T-helper 2 cell treated with Interferon-gamma antibody and Interleukin-4, amounts not matched to agents 5 μg/mL and 100 μg/mL, for 36 hours (primary cell): ENCODE measurements around the gene RBM19.

Experiments
- DNase-seq: peaks from one replicate; pipeline ENCODE4 v3.0.0; 2021; ENCODE audit warnings: low spot score
- H3K27ac Mint-ChIP-seq: one replicate; pipeline ENCODE4 v1.8.0; 2021; ENCODE audit warnings: mild to moderate bottlenecking, mixed read lengths
- H3K27me3 Mint-ChIP-seq: one replicate; pipeline ENCODE4 v1.8.0; 2021; ENCODE audit warnings: low read depth, mixed read lengths
- H3K36me3 Mint-ChIP-seq: one replicate; pipeline ENCODE4 v1.8.0; 2021; ENCODE audit warnings: low read depth, mixed read lengths
- H3K4me1 Mint-ChIP-seq: one replicate; pipeline ENCODE4 v1.8.0; 2021; ENCODE audit warnings: low read depth, mixed read lengths
- H3K4me3 Mint-ChIP-seq: one replicate; pipeline ENCODE4 v1.8.0; 2022; ENCODE audit warnings: mild to moderate bottlenecking, moderate library complexity, mixed read lengths
- H3K9me3 Mint-ChIP-seq: one replicate; pipeline ENCODE4 v1.8.0; 2021; ENCODE audit warnings: mixed read lengths

RBM19 gene

GRCh38 chr12:113889891-113890581 is 76.1 kb downstream of the RBM19 start:
- Mint-ChIP-seq H3K27ac (no peak overlapping the region), H3K36me3 (no peaks in the 10 kb centered on the region), H3K27me3 (no peaks in the 10 kb centered on the region), H3K4me3 (no peak overlapping the region), H3K4me1 (no peaks in the 10 kb centered on the region), H3K9me3 (no peaks in the 10 kb centered on the region)
- no peak for DNase-seq

- no peak overlapping the region for H3K4me3 Mint-ChIP-seq
- H3K27me3 Mint-ChIP-seq = no peaks in the 10 kb centered on the region
- H3K27ac Mint-ChIP-seq = no peak overlapping the region
- no peak for DNase-seq
- H3K4me1 Mint-ChIP-seq = no peaks in the 10 kb centered on the region
- H3K36me3 Mint-ChIP-seq = peaks cover 2% of the 10 kb centered on the region
- no peaks in the 10 kb centered on the region for H3K9me3 Mint-ChIP-seq
These were observed 77.0 kb downstream of the RBM19 start for GRCh38 chr12:113889076-113889475.

- no peak for DNase-seq
- H3K9me3 Mint-ChIP-seq = no peaks in the 10 kb centered on the region
- no peaks in the 10 kb centered on the region for H3K27me3 Mint-ChIP-seq
- H3K36me3 Mint-ChIP-seq = peaks cover 2% of the 10 kb centered on the region
- no peak overlapping the region for H3K4me3 Mint-ChIP-seq
- no peak overlapping the region for H3K27ac Mint-ChIP-seq
- no peaks in the 10 kb centered on the region for H3K4me1 Mint-ChIP-seq
These were observed 77.7 kb downstream of the RBM19 start for GRCh38 chr12:113888435-113888834.

GRCh38 chr12:113887906-113888305 is 78.2 kb downstream of the RBM19 start:
- no peak overlapping the region for H3K4me3 Mint-ChIP-seq
- DNase-seq = no peak
- H3K36me3 Mint-ChIP-seq = peaks cover 2% of the 10 kb centered on the region
- H3K4me1 Mint-ChIP-seq = no peaks in the 10 kb centered on the region
- H3K27ac Mint-ChIP-seq = no peak overlapping the region
- H3K9me3 Mint-ChIP-seq = no peaks in the 10 kb centered on the region
- no peaks in the 10 kb centered on the region for H3K27me3 Mint-ChIP-seq

- DNase-seq = no peak
- no peaks in the 10 kb centered on the region for H3K27me3 Mint-ChIP-seq
- no peak overlapping the region for H3K4me3 Mint-ChIP-seq
- no peaks in the 10 kb centered on the region for H3K4me1 Mint-ChIP-seq
- H3K36me3 Mint-ChIP-seq = peaks cover 2% of the 10 kb centered on the region
- no peak overlapping the region for H3K27ac Mint-ChIP-seq
- H3K9me3 Mint-ChIP-seq = no peaks in the 10 kb centered on the region
These were observed 79.4 kb downstream of the RBM19 start for GRCh38 chr12:113886721-113887120.

GRCh38 chr12:113884392-113884791 is 81.7 kb downstream of the RBM19 start:
- Mint-ChIP-seq H3K36me3 (peaks cover 2% of the 10 kb centered on the region), H3K4me1 (no peaks in the 10 kb centered on the region), H3K4me3 (no peak overlapping the region), H3K27ac (no peak overlapping the region), H3K27me3 (no peaks in the 10 kb centered on the region), H3K9me3 (no peaks in the 10 kb centered on the region)
- DNase-seq = no peak

GRCh38 chr12:113882690-113883089 is 83.4 kb downstream of the RBM19 start:
- no peaks in the 10 kb centered on the region for H3K4me1 Mint-ChIP-seq

GRCh38 chr12:113880988-113881962 is 84.8 kb downstream of the RBM19 start:
- no peak overlapping the region for H3K27ac Mint-ChIP-seq
- DNase-seq = no peak
- H3K9me3 Mint-ChIP-seq = no peaks in the 10 kb centered on the region
- H3K27me3 Mint-ChIP-seq = no peaks in the 10 kb centered on the region
- H3K4me1 Mint-ChIP-seq = no peaks in the 10 kb centered on the region
- H3K4me3 Mint-ChIP-seq = no peak overlapping the region
- peaks cover 2% of the 10 kb centered on the region for H3K36me3 Mint-ChIP-seq

More at GRCh38 chr12:113882690-113883089, 83.4 kb downstream of the RBM19 start:
- Mint-ChIP-seq H3K9me3 (no peaks in the 10 kb centered on the region), H3K27me3 (no peaks in the 10 kb centered on the region), H3K27ac (no peak overlapping the region), H3K36me3 (peaks cover 2% of the 10 kb centered on the region), H3K4me3 (no peak overlapping the region)
- DNase-seq = no peak

- no peak for DNase-seq
- Mint-ChIP-seq H3K27me3 (no peaks in the 10 kb centered on the region), H3K27ac (no peak overlapping the region), H3K9me3 (no peaks in the 10 kb centered on the region), H3K4me1 (no peaks in the 10 kb centered on the region), H3K36me3 (peaks cover 2% of the 10 kb centered on the region), H3K4me3 (no peak overlapping the region)
These were observed 85.8 kb downstream of the RBM19 start for GRCh38 chr12:113880326-113880725.

GRCh38 chr12:113879658-113880057 is 86.5 kb downstream of the RBM19 start:
- H3K9me3 Mint-ChIP-seq = no peaks in the 10 kb centered on the region
- H3K4me3 Mint-ChIP-seq = no peak overlapping the region
- peaks cover 2% of the 10 kb centered on the region for H3K36me3 Mint-ChIP-seq
- H3K27me3 Mint-ChIP-seq = no peaks in the 10 kb centered on the region
- H3K4me1 Mint-ChIP-seq = no peaks in the 10 kb centered on the region
- no peak overlapping the region for H3K27ac Mint-ChIP-seq
- no peak for DNase-seq

GRCh38 chr12:113877607-113878006 is 88.5 kb downstream of the RBM19 start:
- no peak for DNase-seq
- Mint-ChIP-seq H3K9me3 (no peaks in the 10 kb centered on the region), H3K36me3 (no peaks in the 10 kb centered on the region), H3K4me1 (no peaks in the 10 kb centered on the region), H3K4me3 (no peak overlapping the region), H3K27ac (no peak overlapping the region), H3K27me3 (no peaks in the 10 kb centered on the region)

GRCh38 chr12:113876160-113876559 is 90.0 kb downstream of the RBM19 start:
- no peaks in the 10 kb centered on the region for H3K36me3 Mint-ChIP-seq
- no peaks in the 10 kb centered on the region for H3K9me3 Mint-ChIP-seq
- H3K27ac Mint-ChIP-seq = no peak overlapping the region
- no peaks in the 10 kb centered on the region for H3K4me1 Mint-ChIP-seq
- no peak overlapping the region for H3K4me3 Mint-ChIP-seq
- no peaks in the 10 kb centered on the region for H3K27me3 Mint-ChIP-seq
- DNase-seq = no peak

GRCh38 chr12:113875691-113876090 is 90.4 kb downstream of the RBM19 start:
- H3K27ac Mint-ChIP-seq = no peak overlapping the region
- H3K4me3 Mint-ChIP-seq = no peak overlapping the region
- H3K4me1 Mint-ChIP-seq = no peaks in the 10 kb centered on the region
- H3K9me3 Mint-ChIP-seq = no peaks in the 10 kb centered on the region
- no peak for DNase-seq
- H3K27me3 Mint-ChIP-seq = no peaks in the 10 kb centered on the region
- no peaks in the 10 kb centered on the region for H3K36me3 Mint-ChIP-seq

GRCh38 chr12:113874999-113875561 is 91.0 kb downstream of the RBM19 start:
- Mint-ChIP-seq H3K4me3 (no peak overlapping the region), H3K27ac (no peak overlapping the region), H3K4me1 (no peaks in the 10 kb centered on the region), H3K27me3 (no peaks in the 10 kb centered on the region), H3K9me3 (no peaks in the 10 kb centered on the region), H3K36me3 (no peaks in the 10 kb centered on the region)
- no peak for DNase-seq
